NCI-H2196 (cell line): Measurements from ENCODE around the gene UBE3C.
"Not testable (repeated sequence)": the region's sequence is repeated elsewhere in the genome, so short reads cannot be mapped to it uniquely, and the experiment has no call there.

Source experiments
- DNase-seq: peaks from one replicate; lab custom pipeline; 2025; ENCODE audit not compliant: unreplicated experiment; lab: John Stamatoyannopoulos, UW

Gene UBE3C

DNA sequence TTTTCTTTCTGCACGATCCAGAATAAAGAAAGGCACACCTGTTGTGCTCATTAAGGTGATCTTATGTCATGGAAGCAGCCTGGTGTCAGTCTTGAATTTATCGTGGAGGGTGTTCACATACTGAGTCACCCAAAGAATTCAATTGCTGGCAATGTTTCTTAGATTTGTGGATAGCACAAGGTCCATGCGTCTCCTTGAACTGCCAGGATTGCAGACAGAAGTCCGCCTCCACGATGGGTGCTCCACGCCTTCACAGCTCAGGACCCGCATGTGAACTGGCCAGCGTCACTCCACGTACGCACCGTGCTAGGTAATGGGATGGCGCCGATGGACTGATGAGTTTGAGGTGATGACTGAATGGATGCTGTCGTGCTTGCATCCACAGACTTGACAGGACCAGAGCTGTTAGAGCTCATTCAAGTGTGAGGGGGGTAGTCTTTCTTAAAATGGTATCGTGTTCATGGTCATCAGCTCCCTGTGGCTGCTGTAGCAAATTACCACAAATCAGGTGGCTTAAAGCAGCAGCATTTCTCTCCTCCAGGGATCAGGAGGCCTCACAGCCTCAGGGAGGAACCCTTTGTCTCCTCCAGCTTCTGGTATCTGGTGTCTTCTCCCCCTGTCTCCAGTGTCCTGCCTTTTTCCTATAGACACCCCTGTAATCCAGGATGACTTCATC is 132.7 kb downstream of the UBE3C start:
- DNase-seq, result no peak

DNA sequence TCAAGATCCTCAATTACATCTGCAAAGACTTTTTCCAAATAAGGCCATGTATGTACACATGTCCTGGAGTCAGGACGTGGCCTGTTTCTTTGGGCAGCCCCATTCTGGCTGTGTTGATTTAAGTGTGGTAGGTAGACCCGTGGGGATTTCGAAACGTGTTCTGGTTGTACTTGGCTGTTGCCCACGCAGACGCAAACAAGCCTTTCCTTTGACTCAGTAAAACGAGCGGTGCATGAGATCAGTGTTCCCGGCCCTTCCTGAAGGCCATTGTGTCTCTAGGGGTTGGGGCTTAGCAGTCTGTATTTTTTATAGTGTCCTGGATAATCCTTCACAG is 133.2 kb downstream of the UBE3C start:
- peak; percentile 2 for DNase-seq

DNA sequence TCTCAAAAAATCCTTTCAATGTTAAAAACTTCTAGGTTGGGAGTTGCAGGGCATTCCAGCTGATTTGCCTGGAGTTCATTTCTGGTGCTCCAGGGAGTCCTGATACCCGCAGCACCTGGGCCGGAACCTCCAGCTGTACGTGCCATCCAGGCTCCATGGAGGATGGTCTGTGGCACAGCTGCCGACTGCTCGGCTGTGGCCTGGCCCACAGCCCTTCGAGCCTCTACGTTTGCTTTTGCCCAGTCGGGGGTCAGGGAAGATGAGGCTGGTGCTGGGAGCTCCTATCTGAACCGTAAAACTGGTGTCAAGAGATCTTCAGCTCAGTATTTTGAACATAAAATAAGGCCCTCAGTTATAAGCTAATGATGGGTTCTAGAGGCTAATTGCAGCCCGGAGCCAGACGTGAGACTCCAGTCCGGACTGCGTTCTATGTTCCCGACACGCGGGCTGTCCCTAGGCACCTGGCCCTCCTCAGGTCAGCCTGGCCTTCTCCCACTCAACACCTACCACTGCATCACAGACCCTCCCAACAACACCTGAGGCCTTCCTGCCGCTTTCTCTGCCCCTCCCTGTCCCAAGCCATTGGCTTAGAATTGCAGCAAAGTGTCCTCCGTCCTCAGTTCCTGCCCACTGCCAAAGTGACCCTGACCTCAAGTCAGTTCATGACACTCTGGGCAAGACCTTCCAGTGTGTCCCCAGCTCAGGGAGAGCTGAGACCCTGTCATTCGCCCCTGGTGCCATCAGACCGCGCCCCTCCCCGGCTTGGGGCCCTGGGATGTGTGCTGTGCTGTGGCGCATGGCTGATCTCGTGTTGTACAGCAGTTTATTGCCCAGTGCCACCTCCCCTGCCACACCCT is 133.9 kb downstream of the UBE3C start:
- no peak for DNase-seq

DNA sequence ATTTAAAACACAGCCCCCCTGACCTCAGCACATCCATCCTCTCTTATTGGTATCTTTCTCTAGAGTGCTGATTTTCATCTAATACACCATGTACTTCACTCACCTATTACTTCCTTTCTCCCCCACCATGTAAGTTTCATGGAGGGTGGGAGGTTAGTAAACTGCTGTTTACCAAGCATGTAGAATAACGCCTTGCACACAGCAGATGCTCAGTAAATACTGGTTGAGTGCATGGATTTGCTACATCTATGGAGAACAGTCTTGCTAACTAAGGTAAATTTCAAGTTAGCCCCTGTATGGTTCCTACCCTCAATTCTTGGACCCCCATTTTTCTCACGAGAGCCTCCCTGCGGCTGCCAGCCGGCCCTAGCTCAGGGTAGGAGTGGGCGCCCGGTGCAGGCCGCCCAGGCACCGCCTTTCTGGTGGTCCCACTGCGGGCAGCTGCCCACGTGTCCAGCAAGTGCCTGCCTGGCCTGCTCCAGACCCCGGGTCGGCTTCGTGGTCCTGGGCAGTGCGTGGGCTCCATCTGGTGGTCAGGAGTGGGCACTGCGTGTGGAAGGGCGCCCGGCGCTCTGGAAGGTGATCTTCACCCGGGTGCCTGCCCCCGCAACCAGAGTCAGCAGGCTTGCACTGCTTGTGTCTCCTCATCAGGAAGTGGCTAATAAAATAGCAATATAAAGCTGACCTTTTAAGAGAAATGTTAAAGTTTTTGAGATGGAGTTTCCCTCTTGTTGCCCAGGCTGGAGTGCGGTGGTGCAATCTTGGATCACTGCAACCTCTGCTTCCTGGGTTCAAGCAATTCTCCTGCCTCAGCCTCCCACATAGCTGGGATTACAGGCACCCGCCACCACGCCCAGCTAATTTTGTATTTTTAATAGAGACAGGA is 134.7 kb downstream of the UBE3C start:
- peak; percentile 38 for DNase-seq

DNA sequence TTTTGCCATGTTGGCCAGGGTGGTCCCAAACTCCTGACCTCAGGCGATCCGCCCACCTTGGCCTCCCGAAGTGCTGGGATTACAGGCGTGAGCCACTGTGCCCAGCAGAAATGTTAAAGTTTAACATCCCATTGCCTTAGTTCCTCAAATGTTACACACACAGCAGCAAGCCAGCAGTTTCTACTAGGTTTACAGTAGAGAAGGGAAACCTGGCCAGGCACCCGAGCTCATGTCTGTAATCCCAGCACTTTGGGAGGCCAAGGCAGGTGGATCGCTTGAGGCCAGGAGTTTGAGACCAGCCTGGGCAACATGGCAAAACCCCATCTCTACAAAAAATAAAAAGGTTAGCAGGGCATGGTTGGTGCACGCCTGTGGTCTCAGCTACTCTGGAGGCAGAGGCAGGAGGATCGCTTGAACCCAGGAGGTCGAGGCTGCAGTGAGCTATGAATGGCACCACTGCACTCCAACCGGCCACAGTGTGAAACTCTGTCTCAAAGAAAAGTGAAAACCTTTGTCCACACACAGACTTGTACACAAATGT is 135.4 kb downstream of the UBE3C start:
- not testable (repeated sequence) for DNase-seq

DNA sequence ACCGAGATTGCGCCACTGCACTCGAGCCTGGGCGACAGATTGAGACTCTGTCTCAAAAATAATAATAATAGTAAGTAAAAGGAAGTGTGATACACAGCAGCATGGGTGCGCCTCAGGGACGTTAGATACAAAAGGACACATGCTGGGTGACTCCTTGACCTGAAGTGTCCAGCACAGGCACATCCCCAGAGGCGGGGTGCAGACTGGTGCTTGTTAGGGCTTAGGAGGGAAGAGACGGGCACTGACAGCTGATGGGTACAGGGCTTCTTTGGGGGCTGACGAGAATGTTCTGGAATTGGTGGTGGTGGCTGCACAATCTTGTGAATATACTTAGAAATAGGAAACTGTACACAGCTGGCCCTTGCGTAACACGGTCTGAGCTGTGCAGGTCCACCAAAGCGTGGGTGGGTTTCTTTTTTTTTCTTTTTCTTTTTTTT is 136.3 kb downstream of the UBE3C start:
- no peak for DNase-seq

DNA sequence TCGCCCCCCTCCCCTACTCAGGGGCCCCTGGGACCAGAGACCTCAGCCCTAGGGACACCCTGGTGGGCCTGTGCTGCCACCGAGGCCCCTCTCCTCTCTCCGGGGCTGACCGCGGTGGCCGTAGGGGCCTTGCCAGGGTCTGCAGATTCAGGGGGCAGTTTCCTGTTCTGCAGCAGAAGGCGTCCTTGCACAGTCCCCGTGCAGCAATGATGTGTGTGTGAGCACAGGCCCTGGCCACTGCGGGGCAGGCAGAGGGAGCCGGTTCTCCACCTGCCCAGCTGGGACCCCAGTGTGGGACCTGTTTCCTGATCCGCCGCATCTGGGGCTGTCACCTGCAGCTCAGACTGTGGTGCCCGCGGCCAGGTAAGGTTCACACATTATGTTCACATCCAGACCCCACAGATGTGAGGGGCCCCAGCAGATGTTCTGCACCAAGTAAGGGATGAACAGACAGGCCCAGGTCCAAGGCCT is 137.4 kb downstream of the UBE3C start:
- no peak for DNase-seq

DNA sequence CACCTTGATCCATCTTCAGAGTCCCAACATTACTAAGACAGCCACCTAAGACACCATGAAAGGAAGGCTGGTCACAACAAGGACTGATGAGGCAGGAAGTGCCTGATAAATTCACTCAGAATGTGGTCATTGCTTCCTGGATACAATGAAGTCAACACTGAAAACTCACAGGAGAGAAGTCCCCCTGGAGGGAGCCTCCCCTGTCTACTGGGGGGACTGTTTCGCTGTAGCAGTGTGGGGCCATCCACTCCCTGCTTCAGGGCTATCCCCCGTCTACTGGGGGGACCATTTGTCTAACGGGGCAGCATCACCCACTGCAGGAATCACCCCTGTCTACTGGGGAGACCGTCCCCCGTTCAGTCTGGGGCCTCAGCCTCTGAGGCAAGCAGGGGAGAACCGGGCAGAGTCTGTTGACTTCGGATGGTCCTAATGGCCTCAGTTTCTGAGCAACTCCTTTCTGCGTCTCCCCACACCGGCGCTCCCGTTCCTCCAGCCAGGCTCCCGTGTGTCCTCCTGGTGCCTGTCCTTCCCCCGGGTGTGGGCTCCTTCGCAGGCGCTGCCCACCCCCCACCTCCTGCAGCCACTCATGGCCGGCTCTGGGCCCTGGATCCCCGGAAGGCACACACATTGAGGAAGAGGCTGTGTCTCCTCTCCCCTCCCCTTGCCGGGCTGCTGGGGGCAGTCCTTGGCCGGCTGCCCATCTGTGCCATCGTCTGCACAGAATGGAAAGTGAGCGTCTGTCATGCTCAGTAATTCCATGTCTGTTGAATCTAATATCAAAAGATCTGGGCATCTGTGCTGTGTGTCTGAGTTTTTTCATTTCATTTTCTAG is 138.2 kb downstream of the UBE3C start:
- DNase-seq, result peak; percentile 17

DNA sequence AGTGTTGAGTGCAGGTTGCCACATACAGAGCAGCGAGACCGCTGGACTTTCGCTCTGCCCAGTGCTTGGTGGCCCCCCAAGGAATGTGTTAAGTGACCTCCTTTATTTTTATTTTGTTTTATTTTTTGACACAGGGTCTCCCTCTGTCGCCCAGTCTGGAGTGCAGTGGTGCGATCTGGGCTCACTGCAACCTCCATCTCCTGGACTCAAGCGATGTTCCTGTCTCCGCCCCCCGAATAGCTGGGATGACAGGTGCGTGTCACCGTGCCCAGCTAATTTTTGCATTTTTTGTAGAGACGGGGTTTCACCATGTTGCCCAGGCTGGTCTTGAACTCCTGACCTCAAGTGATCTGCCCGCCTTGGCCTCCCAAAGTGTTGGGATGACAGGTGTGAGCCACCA is 138.8 kb downstream of the UBE3C start:
- not testable (repeated sequence) for DNase-seq

DNA sequence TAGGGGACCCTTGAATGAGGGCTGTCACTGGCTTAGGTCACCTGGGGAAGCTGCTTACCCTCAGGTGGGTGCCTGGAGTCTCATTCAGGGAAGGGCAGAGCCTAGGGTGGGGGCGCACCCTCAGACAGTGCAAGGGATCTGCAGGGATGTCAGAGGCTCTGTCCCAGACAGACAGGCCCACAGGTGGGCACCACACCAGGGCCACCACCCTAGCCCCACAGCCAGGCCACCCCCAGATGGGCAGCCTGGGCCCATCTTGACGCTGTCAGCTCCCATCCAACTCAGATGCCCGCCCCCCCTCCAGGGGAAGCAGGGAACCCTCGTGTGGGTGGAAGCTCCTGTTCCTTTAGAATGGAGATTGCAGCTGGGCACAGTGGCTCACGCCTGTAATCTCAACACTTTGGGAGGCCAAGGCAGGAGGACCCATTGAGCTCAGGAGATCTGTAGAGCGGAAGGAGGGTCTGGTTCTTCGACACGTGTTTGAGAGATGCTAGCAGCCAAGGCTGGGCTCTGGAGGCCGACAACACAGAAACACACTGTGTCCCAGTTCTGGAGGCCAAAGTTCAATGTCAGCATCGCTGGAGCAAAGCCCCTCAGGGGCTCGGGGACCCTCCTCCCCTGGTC is 139.6 kb downstream of the UBE3C start:
- no peak for DNase-seq

DNA sequence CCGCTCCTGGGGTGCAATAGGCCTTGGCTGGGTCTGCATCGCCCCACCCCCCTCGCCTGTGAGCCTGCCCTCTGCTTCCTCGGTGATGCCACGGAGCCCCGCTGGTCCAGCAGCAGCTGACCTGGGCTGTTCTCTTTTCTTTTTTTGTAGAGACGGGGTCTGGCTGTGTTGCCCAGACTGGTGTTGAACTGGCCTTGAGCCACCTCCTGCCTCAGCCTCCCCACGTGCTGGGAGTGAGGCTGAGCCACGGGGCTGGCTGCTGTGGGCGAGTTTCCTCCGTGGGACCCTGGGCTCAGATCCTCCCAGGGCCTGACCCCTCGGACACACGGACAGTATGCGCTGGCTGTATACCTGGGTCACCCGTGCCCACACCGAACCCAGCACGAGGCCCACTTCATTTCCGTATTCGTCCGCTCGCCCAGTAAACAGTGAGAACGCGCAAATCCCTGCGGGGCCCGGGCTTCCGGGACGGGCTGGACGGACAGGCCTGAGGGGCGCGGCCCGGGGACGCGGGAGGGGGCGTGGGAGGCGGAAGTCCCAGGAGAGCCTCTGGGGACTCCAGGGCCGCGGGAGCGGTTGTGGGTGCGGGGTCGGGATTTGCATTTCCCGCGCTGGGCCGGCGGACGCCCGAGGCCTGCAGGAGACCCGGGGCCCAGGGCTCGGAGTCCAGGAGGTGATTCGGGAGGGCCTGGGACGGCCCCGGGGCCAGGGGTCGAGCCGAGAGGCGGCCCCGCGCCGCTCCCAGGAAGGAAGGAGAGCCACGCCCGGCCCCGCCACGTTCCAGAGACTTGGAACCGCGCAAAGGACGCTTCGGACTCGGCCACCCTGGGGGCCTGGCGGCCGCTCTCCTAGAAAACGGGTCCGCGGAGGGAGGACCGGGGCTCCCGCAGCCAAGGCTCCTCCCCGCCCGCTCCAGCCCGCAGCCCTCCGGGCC is 140.3 kb downstream of the UBE3C start:
- DNase-seq, result no peak

DNA sequence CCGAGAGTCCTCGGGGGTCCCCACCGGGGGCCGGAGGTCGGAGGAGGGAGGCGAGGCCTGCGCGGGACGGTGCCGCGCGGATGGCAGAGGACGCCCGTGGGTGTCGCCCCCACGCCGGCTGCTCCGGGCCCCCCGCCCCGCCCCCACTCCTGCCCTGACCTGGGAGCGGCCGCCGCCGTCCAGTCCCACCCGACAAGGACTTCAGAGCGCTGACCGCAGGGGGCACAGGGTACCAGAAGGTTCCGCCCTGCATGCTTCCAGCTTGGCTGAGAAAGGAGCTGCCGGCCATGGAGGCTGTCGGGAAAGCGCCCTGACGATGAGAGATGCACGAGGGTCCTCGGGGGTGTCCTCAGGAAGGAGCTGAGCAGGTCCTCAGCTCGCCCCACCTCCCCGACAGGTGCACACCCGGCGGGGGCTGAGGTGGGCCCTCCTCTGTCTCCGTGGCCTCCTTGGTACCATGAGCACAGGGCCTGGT is 141.1 kb downstream of the UBE3C start:
- DNase-seq, result no peak

DNA sequence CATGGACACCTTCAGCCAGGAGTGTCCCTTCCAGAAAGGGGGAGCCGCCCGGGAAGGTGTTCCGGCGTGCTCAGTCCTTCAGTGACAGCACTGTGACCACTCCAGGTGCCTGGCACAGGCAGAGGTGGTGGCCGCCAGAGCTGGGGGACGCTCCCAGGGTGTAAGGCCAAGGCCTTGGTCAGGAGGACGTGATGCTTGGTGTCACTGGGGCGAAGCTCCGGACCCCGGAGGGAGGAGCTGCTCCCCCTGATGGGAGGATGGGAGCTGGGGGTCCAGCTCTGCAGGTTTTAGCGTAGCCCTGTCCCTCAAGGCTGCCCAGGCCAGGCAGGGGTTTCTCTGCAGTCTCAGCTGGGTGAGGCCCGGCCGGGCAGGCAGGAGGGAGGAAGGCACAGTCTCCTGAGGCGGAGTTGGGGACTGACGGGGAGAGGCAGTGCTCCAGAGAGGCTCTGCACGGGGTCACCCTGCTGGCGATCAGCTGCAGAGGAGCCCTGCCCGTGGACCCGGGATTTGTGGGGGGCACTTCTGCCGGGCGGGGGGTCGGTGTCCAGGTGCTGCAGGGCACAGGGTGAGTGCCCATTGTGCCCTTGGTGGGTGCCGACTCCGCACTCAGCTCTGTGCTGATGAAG is 141.6 kb downstream of the UBE3C start:
- no peak for DNase-seq

DNA sequence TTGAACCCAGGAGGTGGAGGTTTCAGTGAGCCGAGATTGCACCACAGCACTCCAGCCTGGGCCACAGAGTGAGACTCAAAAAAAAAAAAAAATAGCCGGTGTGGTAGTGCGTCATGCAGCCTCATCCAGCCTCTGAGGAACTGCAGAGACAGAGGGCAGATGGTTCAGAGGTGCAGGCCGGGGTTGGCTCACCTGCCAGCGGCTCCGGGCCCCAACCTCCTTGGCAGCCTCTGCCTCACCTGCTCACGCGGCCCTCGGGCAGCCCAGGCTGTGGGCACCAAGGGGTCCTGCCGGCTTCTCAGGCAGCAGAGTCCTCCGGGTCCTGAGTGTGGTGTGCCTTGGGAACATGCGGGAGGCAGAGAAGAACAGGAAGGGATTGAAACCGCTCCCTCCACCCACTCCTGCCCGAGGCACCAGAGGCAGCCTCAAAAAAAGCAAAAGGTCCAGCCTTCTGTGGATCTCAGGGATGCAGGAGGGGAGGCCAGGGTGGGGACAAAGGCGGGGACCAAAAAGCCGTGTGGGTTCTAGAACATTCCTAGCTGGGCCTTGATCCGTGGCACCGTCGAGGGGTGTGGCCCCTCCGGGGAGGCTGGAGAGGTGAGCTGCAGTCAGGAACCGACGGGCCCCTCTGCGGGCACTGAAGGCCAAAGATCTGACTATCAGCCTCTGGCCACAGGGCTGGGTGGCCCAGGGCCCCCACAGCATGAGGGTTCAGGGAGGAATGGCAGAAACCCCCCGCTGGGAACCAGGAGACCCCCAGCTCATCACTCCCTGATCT is 142.7 kb downstream of the UBE3C start:
- DNase-seq, result no peak

DNA sequence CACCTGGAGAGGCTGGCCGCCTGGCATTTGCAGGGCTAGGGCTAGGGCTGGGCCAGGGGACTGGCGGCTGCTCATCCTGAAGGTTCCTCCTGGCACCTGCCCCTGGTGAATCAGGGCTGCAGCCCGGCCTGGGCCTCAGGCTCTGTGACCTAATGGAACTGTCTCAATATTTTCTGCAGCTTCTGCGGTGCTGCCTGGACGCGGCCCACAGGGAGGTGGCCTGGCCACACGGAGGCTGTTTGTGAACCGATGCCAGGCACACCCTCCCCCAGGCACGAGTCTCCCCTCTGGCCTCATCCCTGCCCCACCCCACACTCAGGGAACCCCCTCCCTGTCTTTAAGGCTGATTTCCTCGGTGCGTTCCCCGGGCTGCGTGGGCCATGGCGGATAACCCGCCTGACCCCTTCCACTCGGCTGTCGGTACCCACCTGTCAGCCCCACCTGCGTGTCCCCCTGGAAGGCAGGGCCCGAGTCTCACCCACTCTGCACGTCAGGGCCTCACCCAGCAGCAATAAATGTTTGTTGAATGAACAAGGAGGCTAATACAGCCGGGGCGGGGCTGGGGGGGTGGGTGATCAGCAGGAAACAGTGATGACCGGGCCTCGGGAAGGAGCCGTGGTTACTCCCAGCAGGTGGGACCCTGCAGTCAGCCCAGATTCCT is 143.5 kb downstream of the UBE3C start:
- no peak for DNase-seq

DNA sequence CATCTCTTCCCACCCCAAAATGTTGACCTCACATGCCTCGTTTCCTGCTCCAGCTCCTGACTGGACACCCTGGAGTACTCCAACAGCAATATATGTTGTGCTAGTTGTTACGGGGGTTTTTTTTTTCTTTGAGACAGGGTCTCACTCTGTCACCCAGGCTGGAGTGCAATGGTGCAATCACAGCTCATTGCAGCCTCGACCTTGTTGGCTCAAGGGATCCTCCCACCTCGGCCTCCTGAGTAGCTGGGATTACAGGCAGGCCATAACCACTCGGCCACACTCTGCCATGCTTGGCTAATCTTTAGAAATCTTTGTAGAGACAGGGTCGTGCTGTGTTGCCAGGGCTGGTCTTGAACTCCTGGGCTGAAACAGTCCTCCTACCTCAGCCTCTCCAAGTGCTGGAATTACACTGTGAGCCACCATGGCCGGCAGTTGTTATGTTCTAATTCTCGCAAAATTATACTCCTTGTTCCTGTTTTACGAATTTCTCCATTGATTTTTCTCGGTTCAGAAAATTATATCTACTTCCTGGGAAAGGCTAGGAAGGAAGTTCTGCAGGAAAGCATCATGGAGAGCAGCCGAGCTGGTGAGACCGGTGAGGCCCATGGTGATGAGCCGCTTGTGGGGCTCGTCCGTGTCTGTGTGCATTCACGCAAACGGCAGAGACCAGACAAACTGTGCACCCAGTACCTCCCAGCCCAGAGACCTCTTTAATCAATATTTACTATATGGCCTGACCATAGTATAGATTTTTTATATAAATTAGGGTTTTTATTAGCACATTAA is 145.7 kb downstream of the UBE3C start:
- no peak for DNase-seq
